Activated naive CD8-positive, alpha-beta T cell treated with anti-CD3 and anti-CD28 coated beads, Interleukin-2, amount 10 ng/mL, durations not matched to agents 7 days and 5 days (primary cell): ENCODE measurements around the gene PUS10. TPM values are rescaled to one million over a fixed set of nuclear protein-coding genes. Genes with fewer than 3 reads are reported as not detected.
A peak's percentile ranks its signal among the peaks of the same experiment; 100 is the strongest.
"Not testable (repeated sequence)": the region's sequence is repeated elsewhere in the genome, so short reads cannot be mapped to it uniquely, and the experiment has no call there.

ENCODE experiments used
- ATAC-seq: fragments of 150-1000 bp; cut with Tn5 transposase; one replicate; pipeline ENCODE4 v1.10.0; 2021; ENCODE audit warnings: low read depth, moderate library complexity
- POLR2A ChIA-PET: fragments of 350-600 bp; sonication (Branson Sonifier 250); formaldehyde crosslinking; loops from one replicate; lab custom pipeline; 2021; ENCODE audit warnings: antibody characterized with exemption; lab: Charles Lee
- DNase-seq: peaks from one replicate; pipeline ENCODE4 v3.0.0; 2021
- H3K27ac Mint-ChIP-seq: one replicate; pipeline ENCODE4 v1.8.0; 2022; ENCODE audit warnings: mild to moderate bottlenecking, mixed read lengths
- H3K27me3 Mint-ChIP-seq: one replicate; pipeline ENCODE4 v1.8.0; 2022; ENCODE audit warnings: mild to moderate bottlenecking, moderate library complexity, mixed read lengths
- H3K36me3 Mint-ChIP-seq: one replicate; pipeline ENCODE4 v1.8.0; 2021; ENCODE audit warnings: mild to moderate bottlenecking, mixed read lengths
- H3K4me1 Mint-ChIP-seq: one replicate; pipeline ENCODE4 v1.8.0; 2021; ENCODE audit warnings: mixed read lengths
- H3K4me3 Mint-ChIP-seq: one replicate; pipeline ENCODE4 v1.8.0; 2022; ENCODE audit warnings: mild to moderate bottlenecking, moderate library complexity, mixed read lengths
- H3K9me3 Mint-ChIP-seq: one replicate; pipeline ENCODE4 v1.8.0; 2021; ENCODE audit warnings: mixed read lengths
- total RNA-seq, 2 experiments: library from RNA; stranded (reverse); gene quantifications; one replicate each; pipeline ENCODE4 v1.2.3, GENCODE V29; 2021

PUS10 gene
- total RNA-seq, 2 experiments from 2014 or later, result 8.0 to 10.6 TPM

- no peak overlapping the region for H3K27ac Mint-ChIP-seq
These were observed 19.2 kb downstream of the PUS10 start for GRCh38 chr2:60998628-60999545.

GRCh38 chr2:60994131-60994530, 23.9 kb downstream of the PUS10 start:
- no peak for DNase-seq
- H3K4me1 Mint-ChIP-seq, result peaks cover 7% of the 10 kb centered on the region
- H3K36me3 Mint-ChIP-seq, result peaks cover 35% of the 10 kb centered on the region
- H3K27me3 Mint-ChIP-seq, result no peaks in the 10 kb centered on the region
- no peak overlapping the region for H3K4me3 Mint-ChIP-seq
- POLR2A ChIA-PET, result no interaction called here
- no peak overlapping the region for H3K27ac Mint-ChIP-seq
- ATAC-seq, result no peak
- H3K9me3 Mint-ChIP-seq, result peaks cover 7% of the 10 kb centered on the region

More at GRCh38 chr2:60998628-60999545, 19.2 kb downstream of the PUS10 start:
- Mint-ChIP-seq H3K4me3 (no peak overlapping the region), H3K4me1 (no peaks in the 10 kb centered on the region), H3K27me3 (no peaks in the 10 kb centered on the region), H3K36me3 (peaks cover 6% of the 10 kb centered on the region), H3K9me3 (no peaks in the 10 kb centered on the region)
- peak; percentile 61 for ATAC-seq
- POLR2A ChIA-PET, result interaction anchor here (1.1 to 2.1 kb wide), 2 partner anchors 117 to 291 kb away, joined by 4 to 11 read pairs; partner anchors contain the start of gene REL
- no peak for DNase-seq

- Mint-ChIP-seq H3K27ac (peak overlapping the region; percentile 63), H3K27me3 (no peaks in the 10 kb centered on the region), H3K4me1 (peaks cover 7% of the 10 kb centered on the region), H3K9me3 (peaks cover 7% of the 10 kb centered on the region), H3K4me3 (peak overlapping the region; percentile 22), H3K36me3 (peaks cover 35% of the 10 kb centered on the region)
- ATAC-seq (peak; percentile 91), DNase-seq (no peak)
- POLR2A ChIA-PET, result interaction anchor here (1.4 kb wide), 1 partner anchor 111 kb away, joined by 8 read pairs; the partner anchor contains the start of gene REL
These were observed 25.1 kb downstream of the PUS10 start for GRCh38 chr2:60992985-60993392.

GRCh38 chr2:60991644-60992043, 26.4 kb downstream of the PUS10 start:
- POLR2A ChIA-PET, result no interaction called here
- peaks cover 39% of the 10 kb centered on the region for H3K36me3 Mint-ChIP-seq
- no peak for ATAC-seq
- peaks cover 7% of the 10 kb centered on the region for H3K4me1 Mint-ChIP-seq
- H3K27ac Mint-ChIP-seq, result no peak overlapping the region
- H3K27me3 Mint-ChIP-seq, result no peaks in the 10 kb centered on the region
- H3K9me3 Mint-ChIP-seq, result peaks cover 7% of the 10 kb centered on the region
- H3K4me3 Mint-ChIP-seq, result no peak overlapping the region
- no peak for DNase-seq

DNA sequence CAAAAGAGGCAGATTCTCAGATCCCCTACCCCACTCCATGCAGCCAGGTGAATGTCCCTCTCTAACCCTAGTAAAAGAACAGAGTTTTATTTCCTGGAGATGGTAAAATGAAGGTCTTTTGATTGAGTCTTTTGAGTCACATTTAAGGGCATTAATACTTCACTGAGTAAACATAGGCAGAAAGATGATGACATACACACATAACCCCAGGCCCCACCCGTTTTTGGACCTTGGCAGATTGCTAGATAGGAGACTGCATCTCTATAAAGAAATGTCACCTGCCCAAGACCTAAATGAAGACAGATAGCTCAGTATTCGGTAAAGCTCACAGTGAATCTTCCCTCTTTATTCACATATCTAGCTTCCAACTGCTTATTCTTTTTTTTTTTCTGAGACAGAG, 28.8 kb downstream of the PUS10 start:
- Mint-ChIP-seq H3K4me3 (no peak overlapping the region), H3K9me3 (peaks cover 7% of the 10 kb centered on the region), H3K4me1 (peaks cover 7% of the 10 kb centered on the region), H3K36me3 (peaks cover 39% of the 10 kb centered on the region), H3K27ac (no peak overlapping the region), H3K27me3 (no peaks in the 10 kb centered on the region)
- POLR2A ChIA-PET, result no interaction called here
- DNase-seq, result no peak
- ATAC-seq, result no peak

- H3K27ac Mint-ChIP-seq, H3K27me3 Mint-ChIP-seq, ATAC-seq, H3K4me3 Mint-ChIP-seq, H3K9me3 Mint-ChIP-seq, DNase-seq, H3K4me1 Mint-ChIP-seq, POLR2A ChIA-PET: not testable (repeated sequence)
- H3K36me3 Mint-ChIP-seq, result peaks cover 30% of the 10 kb centered on the region
These were observed 30.4 kb downstream of the PUS10 start for GRCh38 chr2:60987656-60988055.

DNA sequence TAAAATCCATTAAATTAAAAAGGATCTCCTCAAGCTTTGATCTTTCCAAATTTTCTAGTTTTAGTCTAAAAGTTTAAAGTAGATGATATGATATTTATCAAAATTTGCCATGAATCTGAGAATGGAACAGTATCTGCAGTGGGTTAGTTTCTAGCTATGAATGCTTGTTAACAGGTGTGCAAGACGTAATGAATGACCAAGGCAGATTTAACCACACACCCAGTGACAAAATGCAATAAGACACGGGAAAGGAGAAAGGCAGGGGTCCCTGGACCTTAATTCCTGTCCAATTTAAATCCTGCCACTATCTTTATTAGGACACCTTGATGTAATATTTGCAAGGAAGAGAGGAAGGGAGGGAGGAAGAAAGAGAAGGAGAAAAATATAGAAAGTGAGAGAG, 31.0 kb downstream of the PUS10 start:
- ATAC-seq (no peak), DNase-seq (no peak)
- Mint-ChIP-seq H3K27ac (no peak overlapping the region), H3K4me3 (no peak overlapping the region), H3K9me3 (peaks cover 4% of the 10 kb centered on the region), H3K27me3 (no peaks in the 10 kb centered on the region), H3K4me1 (no peaks in the 10 kb centered on the region), H3K36me3 (peaks cover 26% of the 10 kb centered on the region)
- POLR2A ChIA-PET, result no interaction called here

GRCh38 chr2:60984720-60985119, 33.3 kb downstream of the PUS10 start:
- no peak for ATAC-seq
- no peaks in the 10 kb centered on the region for H3K27me3 Mint-ChIP-seq
- no peaks in the 10 kb centered on the region for H3K9me3 Mint-ChIP-seq
- POLR2A ChIA-PET, result no interaction called here
- H3K27ac Mint-ChIP-seq, result no peak overlapping the region
- peaks cover 11% of the 10 kb centered on the region for H3K36me3 Mint-ChIP-seq
- no peak for DNase-seq
- H3K4me1 Mint-ChIP-seq, result peaks cover 5% of the 10 kb centered on the region
- H3K4me3 Mint-ChIP-seq, result no peak overlapping the region

DNA sequence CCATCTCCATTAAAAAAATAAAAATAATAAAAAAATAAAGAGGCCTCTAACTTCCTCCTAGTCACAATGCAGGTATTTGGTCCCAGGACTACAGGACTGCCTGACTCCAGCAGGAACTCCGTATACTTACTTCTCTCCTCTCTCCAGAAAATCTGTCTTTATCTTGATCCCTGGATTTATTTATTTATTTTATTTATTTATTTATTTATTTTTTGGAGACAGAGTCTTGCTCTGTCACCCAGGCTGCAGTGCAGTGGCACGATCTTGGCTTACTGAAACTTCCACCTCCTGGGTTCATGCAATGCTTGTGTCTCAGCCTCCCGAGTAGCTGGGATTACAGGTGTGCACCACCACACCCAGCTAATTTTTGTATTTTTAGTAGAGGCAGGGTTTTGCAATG, 36.0 kb downstream of the PUS10 start:
- H3K27ac Mint-ChIP-seq, H3K9me3 Mint-ChIP-seq, POLR2A ChIA-PET, H3K4me3 Mint-ChIP-seq, H3K27me3 Mint-ChIP-seq, ATAC-seq, DNase-seq: not testable (repeated sequence)
- Mint-ChIP-seq H3K36me3 (peaks cover 11% of the 10 kb centered on the region), H3K4me1 (peaks cover 13% of the 10 kb centered on the region)

GRCh38 chr2:60980071-60980815, 37.8 kb downstream of the PUS10 start:
- Mint-ChIP-seq H3K36me3 (peaks cover 7% of the 10 kb centered on the region), H3K27ac (no peak overlapping the region), H3K27me3 (no peaks in the 10 kb centered on the region), H3K9me3 (no peaks in the 10 kb centered on the region), H3K4me1 (peaks cover 19% of the 10 kb centered on the region), H3K4me3 (no peak overlapping the region)
- DNase-seq (no peak), ATAC-seq (no peak)
- POLR2A ChIA-PET, result no interaction called here

- DNase-seq (no peak), ATAC-seq (no peak)
- Mint-ChIP-seq H3K4me1 (peaks cover 19% of the 10 kb centered on the region), H3K4me3 (no peak overlapping the region), H3K27me3 (no peaks in the 10 kb centered on the region), H3K9me3 (no peaks in the 10 kb centered on the region), H3K36me3 (peaks cover 7% of the 10 kb centered on the region), H3K27ac (no peak overlapping the region)
- POLR2A ChIA-PET, result no interaction called here
These were observed 38.8 kb downstream of the PUS10 start for GRCh38 chr2:60979231-60979630.

GRCh38 chr2:60977562-60977895, 40.5 kb downstream of the PUS10 start:
- no peak overlapping the region for H3K27ac Mint-ChIP-seq
- H3K4me3 Mint-ChIP-seq, result no peak overlapping the region
- H3K4me1 Mint-ChIP-seq, result peaks cover 19% of the 10 kb centered on the region
- DNase-seq (no peak), ATAC-seq (no peak)
- no peaks in the 10 kb centered on the region for H3K27me3 Mint-ChIP-seq
- no peaks in the 10 kb centered on the region for H3K9me3 Mint-ChIP-seq
- peaks cover 7% of the 10 kb centered on the region for H3K36me3 Mint-ChIP-seq
- POLR2A ChIA-PET, result interaction anchor here (0.5 to 1.0 kb wide), 2 partner anchors 158 to 244 kb away, joined by 4 to 5 read pairs; no protein-coding TSS in a partner anchor

GRCh38 chr2:60976875-60977561, 41.0 kb downstream of the PUS10 start:
- POLR2A ChIA-PET, result interaction anchor here (0.5 to 1.0 kb wide), 3 partner anchors 94 to 244 kb away, joined by 3 to 5 read pairs (median 4); no protein-coding TSS in a partner anchor
- DNase-seq (no peak), ATAC-seq (no peak)
- H3K4me3 Mint-ChIP-seq, result peak overlapping the region; percentile 0
- no peaks in the 10 kb centered on the region for H3K27me3 Mint-ChIP-seq
- H3K9me3 Mint-ChIP-seq, result no peaks in the 10 kb centered on the region
- peaks cover 20% of the 10 kb centered on the region for H3K4me1 Mint-ChIP-seq
- peak overlapping the region; percentile 47 for H3K27ac Mint-ChIP-seq
- peaks cover 9% of the 10 kb centered on the region for H3K36me3 Mint-ChIP-seq
